Measurements from ENCODE around the gene CCDC171. TPM values are rescaled to one million over a fixed set of nuclear protein-coding genes. Genes with fewer than 3 reads are reported as not detected.
A peak's percentile ranks its signal among the peaks of the same experiment; 100 is the strongest.

The CCDC171 gene
- total and polyA plus RNA-seq, 12 donors = 1.2 to 4.9 (median 2.7) TPM

- Histone ChIP-seq H3K36me3 (replicated peaks in 1 of 2) (peaks cover 0 to 10% of the 10 kb centered on the region in 2 donors), H3K27ac (peak within 1 kb of the TSS; percentile 43 to 95 (median 88)), H3K27me3 (no peaks in the 10 kb centered on the region), H3K4me1 (replicated peaks in 1 of 2) (peaks cover 0 to 9% of the 10 kb centered on the region in 2 donors), H3K4me3 (peak within 1 kb of the TSS; percentile 16 to 90 (median 73)), H3K9me3 (replicated peaks in 1 of 3) (no peaks in the 10 kb centered on the region)
- TF ChIP-seq CTCF (IDR thresholded peaks at IDR 0.05) (peak; percentile 24 to 66 (median 37)), POLR2A (IDR thresholded peaks at IDR 0.05) (peak; percentile 24 to 67)
- intact Hi-C loops (cut with DNase I) = no loop called here
- WGBS, 4 donors = 0 to 1% (median 0%) methylated on average over 28 to 72 of the region's 72 CpGs
- DNase-seq = peak; percentile 68 to 84 (median 75)
Measured at GRCh38 chr9:15510789-15511575, 41.9 kb upstream of the CCDC171 start, which contains the start of gene PSIP1. PSIP1 (minus strand) TSS chr9:15510970; CDS start chr9:15510188, 782 bp downstream.

- no peak for TF ChIP-seq CTCF (IDR thresholded peaks at IDR 0.05)
- TF ChIP-seq POLR2A (IDR thresholded peaks at IDR 0.05) = no peak
- 80 to 94% (median 86%) methylated on average over 1 of the region's 1 CpG for WGBS, 4 donors
- no peaks in the 10 kb centered on the region for H3K9me3 ChIP-seq (replicated peaks in 1 of 3)
- no peaks in the 10 kb centered on the region for H3K36me3 ChIP-seq (replicated peaks in 1 of 2)
- H3K4me1 ChIP-seq (replicated peaks in 1 of 2) = peaks cover 0 to 9% of the 10 kb centered on the region in 2 donors
- H3K27ac ChIP-seq = no peak overlapping the region
- H3K27me3 ChIP-seq = no peaks in the 10 kb centered on the region
- H3K4me3 ChIP-seq = no peak overlapping the region
- no peak for DNase-seq
- intact Hi-C loops (cut with DNase I) = no loop called here
Measured at GRCh38 chr9:15512204-15512603, 40.6 kb upstream of the CCDC171 start.

- no peak overlapping the region for H3K4me3 ChIP-seq
- no peaks in the 10 kb centered on the region for H3K27me3 ChIP-seq
- H3K4me1 ChIP-seq (replicated peaks in 1 of 2) = peaks cover 0 to 9% of the 10 kb centered on the region in 2 donors
- DNase-seq = no peak
- H3K36me3 ChIP-seq (replicated peaks in 1 of 2) = no peaks in the 10 kb centered on the region
- intact Hi-C loops (cut with DNase I) = no loop called here
- no peak overlapping the region for H3K27ac ChIP-seq
- no peaks in the 10 kb centered on the region for H3K9me3 ChIP-seq (replicated peaks in 1 of 3)
- WGBS, 4 donors = 58 to 72% (median 70%) methylated on average over 3 of the region's 3 CpGs
- TF ChIP-seq POLR2A (IDR thresholded peaks at IDR 0.05) = no peak
- TF ChIP-seq CTCF (IDR thresholded peaks at IDR 0.05) = no peak
Measured at GRCh38 chr9:15512889-15513288, 40.0 kb upstream of the CCDC171 start.

- WGBS, 4 donors = 42 to 58% (median 54%) methylated on average over 1 of the region's 1 CpG; no CpG with 5 or more reads in 1 of the 4 donors
- peaks cover 0 to 9% of the 10 kb centered on the region in 2 donors for H3K4me1 ChIP-seq (replicated peaks in 1 of 2)
- H3K9me3 ChIP-seq (replicated peaks in 1 of 3) = no peaks in the 10 kb centered on the region
- H3K27me3 ChIP-seq = no peaks in the 10 kb centered on the region
- TF ChIP-seq CTCF (IDR thresholded peaks at IDR 0.05) (no peak), POLR2A (IDR thresholded peaks at IDR 0.05) (no peak)
- DNase-seq = no peak
- no peaks in the 10 kb centered on the region for H3K36me3 ChIP-seq (replicated peaks in 1 of 2)
- H3K4me3 ChIP-seq = no peak overlapping the region
- intact Hi-C loops (cut with DNase I) = no loop called here
- no peak overlapping the region for H3K27ac ChIP-seq
Measured at GRCh38 chr9:15513335-15513734, 39.5 kb upstream of the CCDC171 start.
